Fibroblast of upper back skin (primary cell): Measurements from ENCODE around the gene PIWIL4.
A peak's percentile ranks its signal among the peaks of the same experiment; 100 is the strongest.

ENCODE experiments used
- DNase-seq: peaks from one replicate; pipeline ENCODE4 v3.0.0-alpha.2; 2013

Gene PIWIL4

GRCh38 chr11:94567181-94567670 lies at the start of gene PIWIL4:
PIWIL4 (plus strand) TSS chr11:94567368; CDS start chr11:94567519, 151 bp downstream.
- no peak for DNase-seq

- no peak for DNase-seq
Observed at GRCh38 chr11:94518300-94518699, 48.9 kb upstream of the PIWIL4 start.

DNA sequence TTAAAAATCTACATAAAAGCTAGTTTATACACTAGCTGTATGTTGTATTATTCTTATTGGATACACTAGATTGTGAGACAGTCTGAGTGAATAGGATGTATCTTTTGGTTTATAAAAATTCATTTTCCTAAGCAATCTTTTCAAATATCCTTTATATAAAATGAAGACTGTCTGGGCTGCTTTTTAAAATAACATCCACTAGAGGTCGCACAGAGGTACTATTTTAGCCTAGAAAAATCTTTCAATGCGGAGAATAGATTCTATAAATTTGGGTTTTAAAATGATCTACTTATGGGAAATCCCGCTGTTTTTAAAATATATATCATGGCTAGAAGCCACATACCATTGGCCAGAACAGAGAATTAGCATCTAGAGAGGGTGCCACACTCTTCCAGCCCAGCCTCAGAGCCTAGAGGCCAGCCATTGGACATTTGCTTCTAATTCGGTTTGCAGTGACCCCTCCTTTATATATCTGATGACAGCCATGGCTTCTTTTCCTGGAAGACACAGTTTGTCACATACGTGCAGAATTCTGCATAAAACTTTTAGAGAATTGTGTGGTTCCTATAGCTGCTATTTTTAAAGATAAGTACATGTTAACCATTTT lies 47.6 kb upstream of the PIWIL4 start:
- peak; percentile 44 for DNase-seq

DNA sequence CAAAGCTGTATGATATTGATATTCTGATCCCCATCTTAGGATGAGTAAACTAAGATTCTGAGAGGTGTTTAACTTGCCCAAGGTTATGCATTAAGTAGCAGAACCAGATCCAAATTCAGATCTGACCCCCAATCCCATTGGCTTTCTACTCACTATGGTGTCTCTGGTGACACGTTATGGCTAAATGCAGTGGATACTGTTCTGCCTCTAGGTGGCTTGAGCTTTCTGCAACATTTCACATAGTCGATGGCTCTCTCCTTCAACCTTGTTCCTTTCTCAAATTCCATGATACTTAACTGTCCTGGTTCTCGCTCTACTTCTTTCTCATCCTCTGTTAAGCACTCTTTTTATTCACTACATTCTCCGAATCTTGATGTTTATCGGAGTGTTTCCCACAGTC lies 45.5 kb upstream of the PIWIL4 start:
- no peak for DNase-seq

DNA sequence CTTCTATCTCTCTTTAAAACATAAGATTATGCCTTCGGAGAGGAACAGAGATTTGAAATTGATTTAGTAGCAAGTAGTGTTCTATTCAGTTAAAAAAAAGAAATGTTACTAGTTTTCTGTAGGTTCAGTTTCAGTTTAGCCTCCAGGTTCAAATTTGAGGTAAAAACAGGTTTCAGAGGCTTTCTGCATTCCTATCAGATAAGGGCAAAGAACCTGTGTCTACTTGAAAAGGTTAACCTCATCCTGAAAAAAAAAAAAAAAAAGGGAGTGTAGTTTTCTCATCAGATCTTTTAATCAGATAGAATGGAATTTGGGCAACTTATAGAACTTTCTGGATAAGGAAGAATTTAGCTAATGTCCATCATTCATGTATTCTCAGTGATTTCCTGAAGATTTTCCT lies 42.8 kb upstream of the PIWIL4 start:
- DNase-seq: no peak

DNA sequence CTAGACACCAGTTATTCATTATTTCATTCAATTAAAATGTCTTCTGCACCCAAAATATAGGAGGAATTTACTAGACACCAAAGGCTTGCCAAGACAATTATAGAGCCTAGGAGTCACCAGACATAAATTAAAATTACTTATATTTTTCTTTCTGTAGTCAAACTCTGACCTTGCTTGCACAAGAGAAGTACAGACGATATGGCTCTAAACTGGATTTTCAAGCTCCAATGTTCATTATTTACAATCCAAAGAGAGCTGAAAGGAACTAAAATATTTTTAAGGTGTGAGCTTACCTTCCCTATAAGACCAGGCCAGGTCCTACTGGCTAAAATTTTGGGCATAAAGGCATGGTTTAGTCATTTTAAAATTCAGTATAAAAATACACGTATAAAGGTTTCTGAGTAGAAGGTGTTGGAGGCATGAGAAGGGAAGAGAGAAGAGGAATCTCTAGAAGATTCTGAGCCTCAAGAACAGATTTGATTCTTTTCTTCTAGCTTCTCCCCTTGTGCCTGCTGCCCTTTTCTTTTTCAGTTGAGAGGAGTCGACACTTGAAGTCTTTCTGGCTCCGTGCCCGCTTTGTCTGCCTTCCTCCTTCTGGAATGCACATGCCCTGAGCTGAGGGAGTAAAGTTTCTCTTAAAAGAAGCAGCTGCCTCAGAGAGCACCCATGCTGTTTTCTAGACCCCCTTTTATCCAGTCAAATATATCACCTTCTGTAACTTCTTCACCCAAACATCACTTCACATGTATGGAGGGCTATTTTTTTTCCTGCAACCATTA lies 41.4 kb upstream of the PIWIL4 start:
- peak; percentile 89 for DNase-seq

GRCh38 chr11:94526645-94527438 lies 40.3 kb upstream of the PIWIL4 start:
- DNase-seq: peak; percentile 24

DNA sequence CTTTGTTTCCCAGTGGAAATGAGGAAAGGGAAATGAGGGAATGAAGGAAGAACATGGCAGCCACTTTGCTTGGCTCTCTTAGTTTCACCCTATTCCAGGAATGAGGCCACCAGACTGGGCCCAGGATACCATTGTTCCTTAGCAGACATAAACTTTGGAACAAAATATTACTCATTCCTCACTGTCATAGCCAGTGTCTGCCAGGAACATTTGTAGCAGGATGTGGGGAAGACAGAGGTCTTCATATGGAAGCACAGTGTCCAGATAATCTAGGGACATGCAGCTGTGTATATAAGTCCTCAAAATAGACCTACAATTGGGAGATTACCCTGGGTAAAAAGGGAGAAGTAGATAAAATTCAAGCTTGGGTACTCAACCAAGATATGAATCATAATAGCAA lies 38.6 kb upstream of the PIWIL4 start:
- DNase-seq: no peak

DNA sequence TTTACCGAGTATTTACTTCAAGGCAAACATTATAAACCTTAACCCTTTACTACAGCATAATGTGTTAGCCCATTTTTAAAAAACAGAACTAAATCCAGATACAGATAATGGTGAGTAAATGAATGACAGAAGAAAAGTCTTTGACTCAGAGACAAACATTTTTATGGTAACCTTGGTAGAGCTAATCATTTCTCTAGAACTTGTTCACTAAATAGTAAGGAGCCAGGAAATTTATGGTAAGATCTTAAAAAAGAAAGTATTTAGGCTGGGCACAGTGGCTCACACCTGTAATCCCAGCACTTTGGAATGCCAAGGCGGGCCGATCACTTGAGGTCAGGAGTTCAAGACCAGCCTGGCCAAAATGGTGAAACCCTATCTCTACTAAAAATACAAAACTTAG lies 35.0 kb upstream of the PIWIL4 start:
- DNase-seq: no peak

DNA sequence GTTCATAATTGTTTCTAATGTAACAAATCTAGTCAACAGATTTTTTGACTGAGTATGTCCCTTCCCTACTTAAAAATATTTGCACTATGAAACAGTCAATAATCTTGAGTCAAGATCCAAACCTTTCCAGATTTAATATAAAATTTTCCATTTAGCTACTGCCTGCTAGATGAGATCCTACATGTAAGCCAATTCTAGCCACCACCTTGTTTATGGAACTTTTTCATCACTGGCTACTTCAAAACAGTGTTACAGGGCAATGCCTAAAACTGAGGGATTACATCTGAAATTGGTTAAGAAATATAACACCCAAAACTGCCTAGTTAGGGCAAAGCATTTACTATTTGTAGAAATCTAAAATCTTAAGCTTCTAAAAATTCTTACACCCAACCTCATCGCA lies 34.0 kb upstream of the PIWIL4 start:
- no peak for DNase-seq

- no peak for DNase-seq
Observed at GRCh38 chr11:94533696-94534630, 33.2 kb upstream of the PIWIL4 start.

- DNase-seq: no peak
Observed at GRCh38 chr11:94536386-94536785, 30.8 kb upstream of the PIWIL4 start.

DNA sequence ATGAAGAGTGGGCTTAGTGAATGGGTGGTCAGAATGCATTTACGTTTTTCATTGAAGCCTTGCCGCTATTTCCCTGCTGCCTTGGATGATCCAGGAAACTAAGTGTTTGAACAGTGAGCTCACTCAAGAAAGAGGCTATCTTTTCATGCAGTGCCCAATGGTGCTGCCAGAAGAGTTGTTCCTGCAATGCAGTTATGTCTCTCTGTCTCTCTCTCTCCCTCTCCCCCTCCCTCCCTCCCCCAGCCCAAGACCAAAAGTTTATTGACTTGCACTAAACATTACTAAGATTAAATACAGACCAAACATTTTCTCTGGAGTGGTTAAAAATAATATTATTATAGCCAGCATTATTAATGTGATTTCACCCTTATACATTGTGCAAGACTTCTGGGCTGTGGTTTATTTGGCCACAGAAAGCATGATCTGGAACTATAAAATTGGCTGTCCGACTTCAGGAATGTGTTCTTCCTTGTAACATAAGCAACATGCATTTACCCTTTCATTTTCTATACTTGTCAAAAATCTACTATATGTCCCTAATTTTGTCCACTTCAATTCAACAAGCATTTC lies 30.1 kb upstream of the PIWIL4 start:
- peak; percentile 85 for DNase-seq

DNA sequence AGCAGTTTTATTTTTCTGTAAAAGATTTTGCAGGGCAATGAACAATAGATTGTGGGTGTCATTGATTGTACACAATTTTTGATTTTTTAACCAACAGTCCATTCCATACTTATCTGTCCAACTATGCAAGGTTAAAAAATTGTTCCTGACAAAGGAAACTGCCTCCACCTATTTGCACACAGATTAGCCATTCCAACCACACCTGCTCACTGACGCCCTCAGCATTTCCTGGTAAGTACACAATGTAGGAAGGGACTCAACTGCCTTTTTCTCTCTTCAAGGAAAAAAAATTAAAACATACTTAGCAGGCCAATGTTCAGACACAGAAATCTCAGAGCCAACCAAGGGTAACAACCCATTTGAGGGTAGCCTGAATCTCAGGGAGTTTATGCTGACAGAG lies 27.7 kb upstream of the PIWIL4 start:
- no peak for DNase-seq

DNA sequence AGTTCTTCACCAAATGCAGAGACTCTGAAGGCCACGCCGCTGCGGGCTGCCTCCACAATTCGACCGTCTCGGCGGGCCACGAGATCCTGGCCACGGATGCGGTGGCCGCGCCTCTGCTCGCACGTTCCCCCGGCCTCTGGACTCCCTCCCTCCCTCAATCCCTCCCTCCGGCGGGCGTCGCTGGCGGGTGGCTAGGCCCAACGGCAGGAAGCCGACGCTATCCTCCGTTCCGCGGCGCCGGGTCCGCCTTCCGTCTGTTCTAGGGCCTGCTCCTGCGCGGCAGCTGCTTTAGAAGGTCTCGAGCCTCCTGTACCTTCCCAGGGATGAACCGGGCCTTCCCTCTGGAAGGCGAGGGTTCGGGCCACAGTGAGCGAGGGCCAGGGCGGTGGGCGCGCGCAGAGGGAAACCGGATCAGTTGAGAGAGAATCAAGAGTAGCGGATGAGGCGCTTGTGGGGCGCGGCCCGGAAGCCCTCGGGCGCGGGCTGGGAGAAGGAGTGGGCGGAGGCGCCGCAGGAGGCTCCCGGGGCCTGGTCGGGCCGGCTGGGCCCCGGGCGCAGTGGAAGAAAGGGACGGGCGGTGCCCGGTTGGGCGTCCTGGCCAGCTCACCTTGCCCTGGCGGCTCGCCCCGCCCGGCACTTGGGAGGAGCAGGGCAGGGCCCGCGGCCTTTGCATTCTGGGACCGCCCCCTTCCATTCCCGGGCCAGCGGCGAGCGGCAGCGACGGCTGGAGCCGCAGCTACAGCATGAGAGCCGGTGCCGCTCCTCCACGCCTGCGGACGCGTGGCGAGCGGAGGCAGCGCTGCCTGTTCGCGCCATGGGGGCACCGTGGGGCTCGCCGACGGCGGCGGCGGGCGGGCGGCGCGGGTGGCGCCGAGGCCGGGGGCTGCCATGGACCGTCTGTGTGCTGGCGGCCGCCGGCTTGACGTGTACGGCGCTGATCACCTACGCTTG lies 23.2 kb upstream of the PIWIL4 start, which contains the start of gene FUT4:
TSS of gene FUT4 (plus strand) at position 227 of the 951 bp plus-strand sequence. CDS start at position 440, 213 bp downstream.
- DNase-seq: peak; percentile 81

GRCh38 chr11:94544646-94545263 lies 22.4 kb upstream of the PIWIL4 start:
- no peak for DNase-seq

- DNase-seq: no peak
Observed at GRCh38 chr11:94545264-94546161, 21.7 kb upstream of the PIWIL4 start.

DNA sequence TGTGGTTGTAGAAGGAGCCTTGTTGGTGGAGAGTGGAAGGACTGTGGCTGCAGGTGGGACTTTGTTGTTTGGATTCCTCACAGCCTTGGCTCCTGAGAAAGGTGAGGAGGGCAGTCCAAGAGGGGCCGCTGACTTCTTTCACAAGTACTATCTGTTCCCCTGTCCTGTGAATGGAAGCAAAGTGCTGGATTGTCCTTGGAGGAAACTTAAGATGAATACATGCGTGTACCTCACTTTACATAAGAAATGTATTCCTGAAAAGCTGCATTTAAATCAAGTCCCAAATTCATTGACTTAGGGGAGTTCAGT lies 21.1 kb upstream of the PIWIL4 start:
- no peak for DNase-seq

DNA sequence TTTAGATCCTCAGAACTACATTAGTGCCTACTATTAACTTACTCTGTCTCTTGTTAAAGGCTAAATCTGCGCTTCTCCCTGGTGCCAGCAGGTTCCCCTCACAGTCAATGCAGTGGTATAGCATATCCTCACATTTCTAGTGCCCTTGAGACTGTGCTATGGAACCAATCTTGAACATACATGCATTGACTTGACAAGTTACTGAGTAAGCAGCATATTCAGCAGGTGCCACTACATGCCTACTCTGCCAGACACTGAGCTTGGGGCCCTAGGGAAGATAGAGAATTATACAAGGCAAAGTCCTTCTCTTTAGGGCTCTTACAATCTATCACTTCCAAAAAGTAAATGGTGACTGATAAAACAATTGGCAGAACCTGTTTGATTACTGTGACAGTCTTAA lies 20.3 kb upstream of the PIWIL4 start:
- no peak for DNase-seq
